Fibroblast of lung (primary cell): ENCODE results near the gene WIPF3. TPM values are rescaled to one million over a fixed set of nuclear protein-coding genes. Genes with fewer than 3 reads are reported as not detected.

ENCODE experiments used
- DNase-seq, 2 donors: peaks; one replicate each; pipeline versions ENCODE4 v3.0.0 to v3.0.0-alpha.2; 2010; ENCODE audit warnings: low read depth in 2 of 2
- H2AFZ ChIP-seq: 2 replicates; pipeline ENCODE4 v1.5.1; 2012; ENCODE audit warnings: low read length, control low read depth, inconsistent platforms
- H3K27ac ChIP-seq: 2 replicates; pipeline ENCODE4 v1.5.1; 2011; ENCODE audit warnings: low read length, control low read depth; ENCODE audit not compliant: insufficient read depth
- H3K27me3 ChIP-seq: 2 replicates; pipeline ENCODE4 v1.5.1; 2011; ENCODE audit warnings: mild to moderate bottlenecking, low read length; ENCODE audit not compliant: control insufficient read depth, insufficient read depth
- H3K36me3 ChIP-seq: 2 replicates; pipeline ENCODE4 v1.5.1; 2011; ENCODE audit warnings: low read length; ENCODE audit not compliant: control insufficient read depth, insufficient read depth
- H3K4me1 ChIP-seq: 2 replicates; pipeline ENCODE4 v1.5.1; 2011; ENCODE audit warnings: low read length; ENCODE audit not compliant: control insufficient read depth, insufficient read depth; ENCODE audit errors: extremely low read depth
- H3K4me2 ChIP-seq: 2 replicates; pipeline ENCODE4 v1.5.1; 2011; ENCODE audit warnings: low read length, control low read depth; ENCODE audit not compliant: insufficient read depth; ENCODE audit errors: extremely low read depth
- H3K4me3 ChIP-seq, 4 experiments: fragments of 200-600 bp in 1 of 4; sonication (generic) in 1 of 4; replicated peaks in 1 of 4; 2 replicates each; pipeline ENCODE4 v1.5.1; 2011 to 2016; ENCODE audit warnings: low read length in 4 of 4, low read depth in 3 of 4, mild to moderate bottlenecking in 3 of 4, control low read depth in 2 of 4, inconsistent platforms in 1 of 4, mixed read lengths in 1 of 4; ENCODE audit not compliant: insufficient read depth in 1 of 4; ENCODE audit errors: control extremely low read depth in 1 of 4
- H3K79me2 ChIP-seq: 2 replicates; pipeline ENCODE4 v1.5.1; 2012; ENCODE audit warnings: mild to moderate bottlenecking, low read length, inconsistent platforms; ENCODE audit not compliant: control insufficient read depth, insufficient read depth
- H3K9ac ChIP-seq: 2 replicates; pipeline ENCODE4 v1.5.1; 2011; ENCODE audit warnings: mild to moderate bottlenecking, low read length, control low read depth; ENCODE audit not compliant: insufficient read depth
- H3K9me3 ChIP-seq: 2 replicates; pipeline ENCODE4 v1.5.1; 2012; ENCODE audit warnings: low read depth, low read length; ENCODE audit not compliant: control insufficient read depth, insufficient read depth
- H4K20me1 ChIP-seq: 2 replicates; pipeline ENCODE4 v1.5.1; 2011; ENCODE audit warnings: low read length; ENCODE audit not compliant: control insufficient read depth, insufficient read depth; ENCODE audit errors: extremely low read depth
- EZH2 ChIP-seq: IDR thresholded peaks from 2 replicates; pipeline ENCODE4 v1.5.1; 2012; ENCODE audit warnings: low read length, control low read depth, mild to moderate bottlenecking; ENCODE audit errors: missing control alignments
- polyA plus RNA-seq, 2 donors: library from polyadenylated mRNA; depleted of rRNA in 1 of 2; stranded (reverse) in 1 of 2; unstranded in 1 of 2; fragments of >200 nt; gene quantifications; 2 replicates each; pipeline ENCODE4 v1.2.1, GENCODE V29; 2011 to 2012; ENCODE audit warnings: missing spikeins in 1 of 2
- total RNA-seq: library from RNA; depleted of rRNA; stranded (reverse); fragments of >200 nt; gene quantifications from 2 replicates; pipeline ENCODE4 v1.2.1, GENCODE V29; 2014
- TF ChIP-seq, protein P1 (sequence below), 2 donors: IDR thresholded peaks in 1 of 2; conservative IDR thresholded peaks in 1 of 2; 1 replicate in 1 of 2; 2 replicates in 1 of 2; pipeline ENCODE4 v1.5.1; 2011 to 2012; ENCODE audit warnings: low read length in 2 of 2, control low read depth in 1 of 2, inconsistent platforms in 1 of 2, low read depth in 1 of 2, mild to moderate bottlenecking in 1 of 2

Gene WIPF3
- total and polyA plus RNA-seq, 2 donors (not counting 1 experiment from before 2014, with no cell fraction given), result 0.33 TPM; not detected in 1

DNA sequence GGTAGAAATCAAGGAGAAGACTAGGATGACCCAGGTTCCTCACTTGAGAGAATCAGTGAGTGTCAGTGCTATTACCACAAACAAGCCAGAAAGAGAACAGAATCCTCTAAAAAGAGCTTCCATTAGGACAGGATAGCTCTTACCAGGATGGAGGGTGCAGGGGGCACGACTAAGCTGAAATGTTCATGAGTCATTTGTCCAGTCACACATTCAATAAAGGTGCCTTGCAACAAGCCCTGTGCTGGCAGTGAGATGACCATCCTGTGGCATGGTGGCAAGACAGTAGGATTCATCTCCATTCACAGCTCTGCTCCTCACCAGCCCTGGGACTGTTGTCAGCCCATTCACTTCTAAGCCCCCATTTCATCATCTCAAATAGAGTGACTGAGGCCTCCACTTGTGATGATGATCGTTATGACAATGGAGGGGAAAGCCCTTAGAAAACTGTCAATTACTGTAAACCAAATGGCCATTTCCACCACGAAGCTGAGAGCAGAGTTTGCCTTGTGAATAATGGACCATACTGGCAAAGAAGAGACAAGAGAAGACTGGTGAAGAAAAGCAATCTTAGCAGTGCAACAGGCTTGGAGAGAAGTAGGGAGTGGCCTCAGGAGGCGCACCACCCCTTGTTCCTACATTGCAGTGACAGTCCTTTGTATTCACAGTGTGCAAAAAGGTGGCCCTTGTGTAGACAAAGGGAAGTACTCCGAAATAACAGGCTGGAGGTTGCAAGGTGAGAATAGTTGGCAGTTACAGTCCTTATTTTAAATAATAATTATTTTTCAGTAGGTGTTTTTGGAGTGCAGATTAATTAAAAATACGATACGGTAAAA is 9.0 kb upstream of the WIPF3 start:
- no peaks in the 10 kb centered on the region for H4K20me1 ChIP-seq
- H3K27ac ChIP-seq, result no peak overlapping the region
- H3K9ac ChIP-seq, result no peak overlapping the region
- DNase-seq, result no peak
- no peaks in the 10 kb centered on the region for H3K9me3 ChIP-seq
- H2AFZ ChIP-seq, result no peak overlapping the region
- no peak overlapping the region for H3K4me3 ChIP-seq
- H3K79me2 ChIP-seq, result no peaks in the 10 kb centered on the region
- H3K4me1 ChIP-seq, result no peaks in the 10 kb centered on the region
- H3K4me2 ChIP-seq, result no peak overlapping the region
- no peak for TF ChIP-seq EZH2
- TF ChIP-seq, protein P1, sequence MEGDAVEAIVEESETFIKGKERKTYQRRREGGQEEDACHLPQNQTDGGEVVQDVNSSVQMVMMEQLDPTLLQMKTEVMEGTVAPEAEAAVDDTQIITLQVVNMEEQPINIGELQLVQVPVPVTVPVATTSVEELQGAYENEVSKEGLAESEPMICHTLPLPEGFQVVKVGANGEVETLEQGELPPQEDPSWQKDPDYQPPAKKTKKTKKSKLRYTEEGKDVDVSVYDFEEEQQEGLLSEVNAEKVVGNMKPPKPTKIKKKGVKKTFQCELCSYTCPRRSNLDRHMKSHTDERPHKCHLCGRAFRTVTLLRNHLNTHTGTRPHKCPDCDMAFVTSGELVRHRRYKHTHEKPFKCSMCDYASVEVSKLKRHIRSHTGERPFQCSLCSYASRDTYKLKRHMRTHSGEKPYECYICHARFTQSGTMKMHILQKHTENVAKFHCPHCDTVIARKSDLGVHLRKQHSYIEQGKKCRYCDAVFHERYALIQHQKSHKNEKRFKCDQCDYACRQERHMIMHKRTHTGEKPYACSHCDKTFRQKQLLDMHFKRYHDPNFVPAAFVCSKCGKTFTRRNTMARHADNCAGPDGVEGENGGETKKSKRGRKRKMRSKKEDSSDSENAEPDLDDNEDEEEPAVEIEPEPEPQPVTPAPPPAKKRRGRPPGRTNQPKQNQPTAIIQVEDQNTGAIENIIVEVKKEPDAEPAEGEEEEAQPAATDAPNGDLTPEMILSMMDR (conservative IDR thresholded peaks at IDR 0.05 in 1 of 2, IDR thresholded peaks at IDR 0.05 in 1 of 2; ENCODE audit: low read depth in 1 of 2, low read length in 2 of 2), result no peak
- H3K27me3 ChIP-seq, result peaks cover 3% of the 10 kb centered on the region
- H3K36me3 ChIP-seq, result no peaks in the 10 kb centered on the region

DNA sequence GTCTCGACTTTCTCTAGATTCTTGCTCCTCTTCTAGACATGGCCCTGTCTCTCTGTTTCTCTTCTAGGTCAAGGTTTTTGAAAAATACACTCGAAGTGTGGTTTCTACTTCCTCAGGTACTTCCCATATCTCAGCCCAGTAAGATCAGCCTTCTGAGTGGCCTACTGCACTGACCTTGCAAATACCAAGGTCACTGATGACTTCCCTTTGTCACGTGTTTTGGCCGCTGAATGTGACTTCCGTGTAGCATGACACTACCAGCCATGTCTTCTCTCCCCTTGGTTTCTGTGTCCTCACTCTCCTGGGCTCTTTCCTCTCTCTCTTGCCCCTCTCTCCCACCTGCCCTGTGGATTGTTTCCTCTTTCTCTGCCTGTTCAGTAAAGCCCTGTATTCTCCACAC is 7.9 kb upstream of the WIPF3 start:
- no peak overlapping the region for H2AFZ ChIP-seq
- H3K9ac ChIP-seq, result no peak overlapping the region
- H3K4me3 ChIP-seq, result no peak overlapping the region
- no peaks in the 10 kb centered on the region for H4K20me1 ChIP-seq
- H3K36me3 ChIP-seq, result no peaks in the 10 kb centered on the region
- no peaks in the 10 kb centered on the region for H3K79me2 ChIP-seq
- no peaks in the 10 kb centered on the region for H3K4me1 ChIP-seq
- no peak overlapping the region for H3K27ac ChIP-seq
- no peaks in the 10 kb centered on the region for H3K9me3 ChIP-seq
- peaks cover 3% of the 10 kb centered on the region for H3K27me3 ChIP-seq
- no peak for DNase-seq
- H3K4me2 ChIP-seq, result no peak overlapping the region
- TF ChIP-seq, protein P1 (conservative IDR thresholded peaks at IDR 0.05 in 1 of 2, IDR thresholded peaks at IDR 0.05 in 1 of 2; ENCODE audit: low read depth in 1 of 2, low read length in 2 of 2), result no peak
- no peak for TF ChIP-seq EZH2

DNA sequence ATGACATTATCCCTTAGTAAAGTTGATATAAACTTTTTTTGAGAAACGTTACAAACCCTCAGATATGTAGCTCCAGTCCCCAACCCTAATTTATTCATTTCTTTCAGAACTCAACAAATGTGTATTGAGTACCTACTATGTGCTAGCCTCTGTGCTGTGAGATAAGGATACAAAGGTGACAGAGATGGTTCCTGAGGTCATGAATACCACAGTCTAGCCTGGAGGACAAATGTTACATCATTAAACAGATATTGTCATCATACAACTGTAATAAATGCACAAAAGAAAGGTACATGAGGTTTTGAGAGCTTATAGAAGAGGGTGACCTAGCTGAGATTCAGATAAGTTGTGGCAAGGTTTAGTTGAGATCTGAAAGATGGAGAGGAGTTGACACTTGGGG is 4.4 kb upstream of the WIPF3 start:
- DNase-seq, result no peak
- no peaks in the 10 kb centered on the region for H4K20me1 ChIP-seq
- H3K27me3 ChIP-seq, result peaks cover 25% of the 10 kb centered on the region

More for the DNA sequence above, 4.4 kb upstream of the WIPF3 start:
- H3K9me3 ChIP-seq, result no peaks in the 10 kb centered on the region
- TF ChIP-seq, protein P1 (conservative IDR thresholded peaks at IDR 0.05 in 1 of 2, IDR thresholded peaks at IDR 0.05 in 1 of 2; ENCODE audit: low read depth in 1 of 2, low read length in 2 of 2), result no peak
- TF ChIP-seq EZH2, result no peak
- H3K4me1 ChIP-seq, result no peaks in the 10 kb centered on the region
- H3K36me3 ChIP-seq, result no peaks in the 10 kb centered on the region
- H3K9ac ChIP-seq, result no peak overlapping the region
- no peaks in the 10 kb centered on the region for H3K79me2 ChIP-seq
- no peak overlapping the region for H3K4me3 ChIP-seq
- H3K4me2 ChIP-seq, result no peak overlapping the region
- no peak overlapping the region for H2AFZ ChIP-seq
- no peak overlapping the region for H3K27ac ChIP-seq
